Activated CD8-positive, alpha-beta memory T cell treated with anti-CD3 and anti-CD28 coated beads, Interleukin-2, amount 50 U/mL, for 48 hours (primary cell): ENCODE measurements around the gene PAX5.

Experiments used
- DNase-seq: peaks from one replicate; pipeline ENCODE4 v3.0.0-alpha.2; 2020

The PAX5 gene

GRCh38 chr9:36928210-36928609, 105.9 kb downstream of the PAX5 start:
- peak; percentile 39 for DNase-seq

- DNase-seq: no peak
Measured at GRCh38 chr9:36924757-36925432, 109.2 kb downstream of the PAX5 start.

- DNase-seq: no peak
Measured at GRCh38 chr9:36924071-36924470, 110.0 kb downstream of the PAX5 start.

GRCh38 chr9:36923025-36923625, 110.9 kb downstream of the PAX5 start:
- DNase-seq: no peak

- no peak for DNase-seq
Measured at GRCh38 chr9:36922548-36922947, 111.5 kb downstream of the PAX5 start.

- DNase-seq: no peak
Measured at GRCh38 chr9:36914212-36914577, 119.9 kb downstream of the PAX5 start.

- no peak for DNase-seq
Measured at GRCh38 chr9:36913393-36914211, 120.5 kb downstream of the PAX5 start.

GRCh38 chr9:36912620-36913019, 121.4 kb downstream of the PAX5 start:
- DNase-seq: no peak

- DNase-seq: no peak
Measured at GRCh38 chr9:36911601-36912412, 122.3 kb downstream of the PAX5 start.

- DNase-seq: no peak
Measured at GRCh38 chr9:36911037-36911436, 123.0 kb downstream of the PAX5 start.

- DNase-seq: no peak
Measured at GRCh38 chr9:36906492-36906891, 127.6 kb downstream of the PAX5 start.

- peak; percentile 33 for DNase-seq
Measured at GRCh38 chr9:36905101-36906066, 128.7 kb downstream of the PAX5 start.

- peak; percentile 85 for DNase-seq
Measured at GRCh38 chr9:36903541-36904435, 130.3 kb downstream of the PAX5 start.

GRCh38 chr9:36902861-36903524, 131.1 kb downstream of the PAX5 start:
- DNase-seq: peak; percentile 44

- DNase-seq: peak; percentile 23
Measured at GRCh38 chr9:36902080-36902716, 131.9 kb downstream of the PAX5 start.

- peak; percentile 25 for DNase-seq
Measured at GRCh38 chr9:36901528-36901927, 132.5 kb downstream of the PAX5 start.

- peak; percentile 43 for DNase-seq
Measured at GRCh38 chr9:36900856-36901220, 133.2 kb downstream of the PAX5 start.

- peak; percentile 13 for DNase-seq
Measured at GRCh38 chr9:36900136-36900855, 133.8 kb downstream of the PAX5 start.

- no peak for DNase-seq
Measured at GRCh38 chr9:36899406-36899805, 134.7 kb downstream of the PAX5 start.
